GM12872 (cell line): ENCODE measurements around the gene LIPA.

Experiments used
- TF ChIP-seq, protein P1 (sequence below): IDR thresholded peaks from 3 replicates; pipeline ENCODE4 v1.5.1; 2011; ENCODE audit warnings: low read depth, mild to moderate bottlenecking, low read length, moderate library complexity; ENCODE audit not compliant: insufficient read depth

LIPA gene

DNA sequence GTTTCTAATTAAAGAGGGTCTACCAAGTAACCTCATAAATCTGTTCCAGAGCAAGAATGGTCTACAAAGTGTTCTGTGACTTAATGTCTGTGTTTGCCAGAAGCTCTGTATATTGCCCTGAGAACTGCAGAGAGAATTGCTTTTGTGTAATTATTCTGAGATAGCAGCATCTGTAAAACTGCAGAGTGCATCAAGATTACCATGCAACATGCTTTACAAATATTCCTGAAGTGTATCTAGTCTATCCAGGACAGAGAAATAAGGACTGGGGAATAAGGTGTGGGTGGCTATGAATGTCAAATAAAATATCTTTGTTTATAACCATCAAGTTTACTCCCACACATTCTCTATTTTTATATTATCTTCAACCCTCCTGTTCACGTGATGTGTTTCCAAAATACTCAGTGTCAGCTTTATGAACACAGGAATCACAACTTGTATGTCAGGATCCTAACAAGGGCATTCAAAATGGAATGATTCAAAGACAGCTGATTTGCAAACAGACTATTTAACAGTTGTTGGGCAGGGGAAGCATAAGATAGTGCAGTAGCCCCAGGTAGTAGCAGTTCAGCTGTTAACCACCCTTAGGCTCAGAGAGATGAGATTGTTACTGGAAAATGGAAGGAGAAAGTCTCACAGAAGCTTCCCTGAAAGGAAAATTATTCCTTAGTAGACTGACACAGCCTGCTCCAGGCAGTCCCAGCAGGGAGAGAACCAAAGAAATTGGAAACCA lies 15.3 kb upstream of the LIPA start:
- TF ChIP-seq, protein P1, sequence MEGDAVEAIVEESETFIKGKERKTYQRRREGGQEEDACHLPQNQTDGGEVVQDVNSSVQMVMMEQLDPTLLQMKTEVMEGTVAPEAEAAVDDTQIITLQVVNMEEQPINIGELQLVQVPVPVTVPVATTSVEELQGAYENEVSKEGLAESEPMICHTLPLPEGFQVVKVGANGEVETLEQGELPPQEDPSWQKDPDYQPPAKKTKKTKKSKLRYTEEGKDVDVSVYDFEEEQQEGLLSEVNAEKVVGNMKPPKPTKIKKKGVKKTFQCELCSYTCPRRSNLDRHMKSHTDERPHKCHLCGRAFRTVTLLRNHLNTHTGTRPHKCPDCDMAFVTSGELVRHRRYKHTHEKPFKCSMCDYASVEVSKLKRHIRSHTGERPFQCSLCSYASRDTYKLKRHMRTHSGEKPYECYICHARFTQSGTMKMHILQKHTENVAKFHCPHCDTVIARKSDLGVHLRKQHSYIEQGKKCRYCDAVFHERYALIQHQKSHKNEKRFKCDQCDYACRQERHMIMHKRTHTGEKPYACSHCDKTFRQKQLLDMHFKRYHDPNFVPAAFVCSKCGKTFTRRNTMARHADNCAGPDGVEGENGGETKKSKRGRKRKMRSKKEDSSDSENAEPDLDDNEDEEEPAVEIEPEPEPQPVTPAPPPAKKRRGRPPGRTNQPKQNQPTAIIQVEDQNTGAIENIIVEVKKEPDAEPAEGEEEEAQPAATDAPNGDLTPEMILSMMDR = no peak

DNA sequence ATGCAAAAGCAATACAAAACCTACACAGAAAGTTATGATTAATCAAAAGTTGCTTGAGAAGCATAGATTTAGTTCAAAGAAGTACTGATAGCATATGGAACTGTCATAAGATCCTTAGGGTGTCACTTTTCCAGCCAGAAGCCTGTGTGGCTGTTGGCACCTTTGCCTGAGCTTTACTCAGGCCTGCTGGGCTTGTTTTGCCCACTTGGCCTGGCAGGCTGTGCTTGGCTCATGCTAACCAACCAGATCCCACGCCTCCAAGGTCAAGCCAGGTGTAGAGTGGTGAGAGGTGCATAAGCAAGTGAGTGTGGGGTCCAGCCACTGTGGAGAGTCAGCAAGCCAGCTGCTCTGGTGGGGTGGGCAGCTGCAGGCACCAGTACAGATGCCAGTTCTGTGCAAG lies 12.0 kb upstream of the LIPA start:
- TF ChIP-seq, protein P1 = no peak

DNA sequence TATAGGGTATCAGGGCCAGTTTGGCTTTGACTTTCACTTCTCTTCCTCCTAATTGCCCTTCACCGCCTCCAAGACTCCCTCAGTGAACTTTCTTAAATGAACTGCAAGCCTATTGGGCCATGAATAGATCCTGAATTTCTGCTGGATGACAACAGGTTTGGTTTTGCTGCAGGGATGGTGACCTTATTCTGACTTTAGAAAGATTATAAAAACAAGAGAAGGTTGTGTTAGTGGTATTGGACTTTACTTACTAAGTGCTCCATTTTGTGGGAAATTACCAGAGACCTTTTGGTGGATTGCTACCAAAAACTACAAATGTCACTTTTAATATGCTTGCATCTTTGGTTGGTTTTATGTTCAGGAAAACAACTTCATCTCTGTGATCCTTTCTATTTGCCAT lies 11.5 kb upstream of the LIPA start:
- TF ChIP-seq, protein P1 = no peak

DNA sequence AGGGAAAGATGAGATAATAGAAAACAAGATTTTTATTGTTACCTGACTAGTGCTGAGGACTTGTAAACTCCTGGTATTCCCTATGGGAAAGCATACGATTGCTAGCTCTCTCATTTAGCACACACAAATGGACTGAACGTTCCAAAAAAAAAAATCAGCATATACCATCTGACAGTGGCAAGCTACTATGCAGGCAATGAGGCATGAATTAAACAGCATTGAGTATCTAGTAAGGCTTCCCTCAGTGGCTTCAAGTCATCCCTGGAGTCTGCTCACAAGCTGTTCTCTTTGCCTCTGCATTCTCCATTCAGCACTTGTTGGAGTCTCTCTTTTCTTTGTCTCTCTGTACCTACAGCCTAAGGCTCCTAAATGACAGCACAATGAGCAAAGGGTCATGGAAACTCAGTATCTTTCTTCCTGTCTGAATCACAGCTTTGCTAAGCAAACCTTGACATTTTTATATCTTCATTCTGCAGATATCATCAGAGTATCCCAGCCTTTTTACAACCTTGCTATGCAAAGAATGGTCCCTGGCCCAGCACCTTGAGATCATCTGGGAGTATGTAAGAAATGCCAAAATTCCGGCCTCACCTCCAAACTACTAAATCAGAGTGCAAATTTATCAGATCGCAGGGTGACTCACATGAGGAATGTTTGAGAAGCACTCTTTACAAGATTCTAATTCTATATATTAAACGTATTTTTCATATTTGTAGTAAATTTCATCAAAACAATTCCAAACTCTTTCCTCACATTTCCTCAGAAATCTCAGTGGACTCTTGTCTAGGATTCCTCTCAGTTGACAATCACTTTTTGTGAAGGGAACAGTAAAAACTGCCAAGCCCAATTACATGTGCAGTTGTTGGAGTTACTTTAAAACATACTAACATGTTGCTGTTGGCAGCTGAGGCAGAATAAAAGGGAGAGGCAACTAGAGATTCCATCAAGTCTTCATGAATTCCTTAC lies 10.8 kb upstream of the LIPA start:
- TF ChIP-seq, protein P1 = no peak

DNA sequence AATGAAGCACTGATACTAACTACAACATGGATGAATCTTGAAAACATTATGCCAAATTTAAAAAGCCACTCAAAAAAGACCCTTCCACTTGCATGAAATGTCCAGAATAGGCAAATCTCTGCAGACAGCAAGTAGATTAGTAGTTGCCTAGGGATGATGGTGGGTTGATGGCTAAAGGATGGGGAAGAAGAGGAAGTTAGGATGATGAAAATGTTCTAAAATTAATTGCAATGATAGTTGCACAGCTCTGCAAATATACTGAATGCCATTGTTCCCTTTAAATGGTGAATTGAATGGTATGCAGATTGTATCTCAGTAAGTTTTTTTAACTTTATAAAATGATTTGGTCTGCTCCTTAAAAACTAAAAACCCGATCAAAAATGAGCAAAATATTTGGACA lies 7.3 kb upstream of the LIPA start:
- TF ChIP-seq, protein P1 = no peak

DNA sequence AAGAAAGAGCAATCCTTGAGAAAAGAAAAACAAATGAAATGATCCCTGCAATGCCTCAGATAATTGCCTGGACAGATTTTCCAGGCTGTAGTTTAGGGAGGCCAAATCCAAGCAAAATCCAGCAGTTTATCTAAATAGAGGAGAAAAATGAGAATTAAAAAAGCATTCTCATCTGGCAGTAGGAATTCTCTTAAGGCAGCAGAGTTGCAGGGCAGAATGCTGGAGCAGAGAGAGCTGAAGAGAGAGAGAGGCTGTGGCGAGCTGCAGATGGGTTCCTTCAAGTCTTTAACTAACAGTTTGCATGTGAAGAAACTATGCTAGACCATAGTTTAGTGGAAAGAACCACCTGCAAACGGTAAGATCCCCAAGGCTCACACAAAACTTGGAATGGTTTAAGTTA lies 6.0 kb upstream of the LIPA start:
- TF ChIP-seq, protein P1 = no peak

DNA sequence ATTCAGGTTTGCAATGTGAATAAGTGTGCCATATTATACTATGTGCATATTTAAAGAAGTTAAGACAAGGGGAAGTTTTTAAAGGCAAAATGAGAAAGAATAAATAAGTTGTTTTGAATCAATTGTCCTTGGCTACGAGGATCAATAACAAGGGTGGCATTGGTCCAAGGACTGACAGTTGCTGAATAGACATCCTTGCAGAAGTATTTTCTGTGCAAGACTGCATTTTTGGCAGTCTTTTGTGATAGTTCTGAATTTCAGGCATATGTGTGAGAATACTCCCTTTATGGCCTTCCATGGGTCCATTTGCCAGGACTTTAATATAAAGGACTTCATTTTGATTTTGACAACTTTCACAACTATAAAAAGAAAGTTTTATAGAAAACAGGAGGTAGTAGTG lies 5.4 kb upstream of the LIPA start:
- TF ChIP-seq, protein P1 = no peak
